Suprapubic skin (tissue), 4 donors: ENCODE results near the gene RBM38.

ENCODE experiments used
- POLR2A ChIP-seq, 2 donors: fragments of 450-650 bp; IDR thresholded peaks; one replicate each; pipeline ENCODE4 v1.6.1; 2017; ENCODE audit warnings: antibody characterized with exemption in 2 of 2, mild to moderate bottlenecking in 2 of 2, moderate library complexity in 2 of 2
- POLR2AphosphoS5 ChIP-seq, 3 donors: sonication (generic); formaldehyde crosslinking; IDR thresholded peaks; one replicate each; pipeline ENCODE4 v1.6.1; 2017; ENCODE audit warnings: antibody characterized with exemption in 3 of 3
- TF ChIP-seq, protein P1 (sequence below), 2 donors: fragments of 200-600 bp in 1 of 2; fragments of 450-650 bp in 1 of 2; sonication (generic) in 1 of 2; IDR thresholded peaks; one replicate each; pipeline ENCODE4 v1.5.1; 2016 to 2019; ENCODE audit warnings: antibody characterized with exemption in 2 of 2, mild to moderate bottlenecking in 1 of 2, moderate library complexity in 1 of 2

DNA sequence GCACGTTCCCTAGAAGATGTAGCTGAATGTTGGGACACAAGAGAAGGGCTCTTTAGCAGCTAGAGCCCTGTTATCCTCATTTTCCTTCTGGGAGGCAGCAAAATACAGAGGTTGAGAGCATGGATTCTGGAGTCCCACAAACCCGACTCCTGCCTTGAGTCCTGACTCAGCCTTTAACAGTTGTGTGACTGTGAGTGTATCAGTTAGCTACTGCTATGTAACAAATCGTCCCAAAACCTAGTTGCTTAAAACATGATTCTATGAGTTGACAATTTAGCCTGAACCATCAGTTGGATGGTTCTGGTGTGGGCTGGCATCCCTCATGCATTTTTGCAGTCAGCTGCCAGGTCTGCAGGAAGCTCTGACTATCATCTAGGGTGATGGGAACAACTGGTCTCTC, 54.6 kb downstream of the RBM38 start:
- TF ChIP-seq, protein P1, sequence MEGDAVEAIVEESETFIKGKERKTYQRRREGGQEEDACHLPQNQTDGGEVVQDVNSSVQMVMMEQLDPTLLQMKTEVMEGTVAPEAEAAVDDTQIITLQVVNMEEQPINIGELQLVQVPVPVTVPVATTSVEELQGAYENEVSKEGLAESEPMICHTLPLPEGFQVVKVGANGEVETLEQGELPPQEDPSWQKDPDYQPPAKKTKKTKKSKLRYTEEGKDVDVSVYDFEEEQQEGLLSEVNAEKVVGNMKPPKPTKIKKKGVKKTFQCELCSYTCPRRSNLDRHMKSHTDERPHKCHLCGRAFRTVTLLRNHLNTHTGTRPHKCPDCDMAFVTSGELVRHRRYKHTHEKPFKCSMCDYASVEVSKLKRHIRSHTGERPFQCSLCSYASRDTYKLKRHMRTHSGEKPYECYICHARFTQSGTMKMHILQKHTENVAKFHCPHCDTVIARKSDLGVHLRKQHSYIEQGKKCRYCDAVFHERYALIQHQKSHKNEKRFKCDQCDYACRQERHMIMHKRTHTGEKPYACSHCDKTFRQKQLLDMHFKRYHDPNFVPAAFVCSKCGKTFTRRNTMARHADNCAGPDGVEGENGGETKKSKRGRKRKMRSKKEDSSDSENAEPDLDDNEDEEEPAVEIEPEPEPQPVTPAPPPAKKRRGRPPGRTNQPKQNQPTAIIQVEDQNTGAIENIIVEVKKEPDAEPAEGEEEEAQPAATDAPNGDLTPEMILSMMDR (IDR thresholded peaks at IDR 0.05), result no peak
- no peak for TF ChIP-seq POLR2A (IDR thresholded peaks at IDR 0.05)
- TF ChIP-seq POLR2AphosphoS5 (IDR thresholded peaks at IDR 0.05), result no peak
